Measurements from ENCODE around the gene SCRG1.

SCRG1 gene

DNA sequence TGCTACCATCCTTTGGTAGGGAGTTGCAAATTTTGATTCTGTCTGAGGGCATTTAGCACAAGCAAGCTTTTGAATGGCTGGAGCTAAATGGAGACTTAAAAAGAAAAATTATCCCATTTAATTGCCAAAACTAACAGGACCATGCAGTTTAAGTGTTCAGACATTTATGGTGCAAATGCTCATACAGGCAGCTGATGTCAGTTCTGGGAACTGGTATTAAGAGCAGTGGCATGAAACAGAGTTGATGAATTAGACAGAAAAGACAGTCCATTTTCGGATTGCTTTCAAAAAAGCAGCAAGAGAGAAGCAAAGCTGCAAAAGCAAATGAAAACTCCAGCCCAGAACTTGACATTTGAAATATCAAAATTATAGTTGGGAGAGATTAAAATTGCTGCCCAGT, 1.3 kb downstream of the SCRG1 start:
- ATAC-seq: no peak
- no peak for TF ChIP-seq TCF4 (CRISPR knock-in tag; IDR thresholded peaks at IDR 0.05; ENCODE audit: borderline replicate concordance)
- 0 out of 2 replicates have a peak, but pooled peaks have one; percentile 8 for TF ChIP-seq ISL1 (CRISPR knock-in tag; IDR thresholded peaks at IDR 0.05)
- TF ChIP-seq BACH2 (CRISPR knock-in tag; IDR thresholded peaks at IDR 0.05; ENCODE audit: borderline replicate concordance): no peak

DNA sequence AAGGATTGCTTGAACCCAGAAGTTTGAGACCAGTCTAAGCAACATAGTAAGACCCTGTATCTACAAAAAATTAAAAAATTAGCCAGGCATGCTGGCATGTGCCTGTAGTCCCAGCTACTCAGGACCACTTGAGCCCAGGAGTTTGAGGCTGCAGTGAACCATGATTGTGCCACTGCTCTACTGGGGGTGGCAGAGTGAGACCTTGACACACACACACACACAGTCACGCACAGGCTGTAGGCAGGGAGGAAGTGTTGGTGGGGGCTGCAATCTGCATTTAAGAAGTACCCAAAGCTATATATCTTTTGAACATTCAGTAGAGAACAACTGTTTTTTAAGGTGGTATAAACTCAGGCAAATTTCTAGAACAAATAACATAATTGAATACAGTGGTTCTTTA, 7.2 kb downstream of the SCRG1 start:
- TF ChIP-seq, protein P1, sequence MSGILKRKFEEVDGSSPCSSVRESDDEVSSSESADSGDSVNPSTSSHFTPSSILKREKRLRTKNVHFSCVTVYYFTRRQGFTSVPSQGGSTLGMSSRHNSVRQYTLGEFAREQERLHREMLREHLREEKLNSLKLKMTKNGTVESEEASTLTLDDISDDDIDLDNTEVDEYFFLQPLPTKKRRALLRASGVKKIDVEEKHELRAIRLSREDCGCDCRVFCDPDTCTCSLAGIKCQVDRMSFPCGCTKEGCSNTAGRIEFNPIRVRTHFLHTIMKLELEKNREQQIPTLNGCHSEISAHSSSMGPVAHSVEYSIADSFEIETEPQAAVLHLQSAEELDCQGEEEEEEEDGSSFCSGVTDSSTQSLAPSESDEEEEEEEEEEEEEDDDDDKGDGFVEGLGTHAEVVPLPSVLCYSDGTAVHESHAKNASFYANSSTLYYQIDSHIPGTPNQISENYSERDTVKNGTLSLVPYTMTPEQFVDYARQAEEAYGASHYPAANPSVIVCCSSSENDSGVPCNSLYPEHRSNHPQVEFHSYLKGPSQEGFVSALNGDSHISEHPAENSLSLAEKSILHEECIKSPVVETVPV (CRISPR knock-in tag; IDR thresholded peaks at IDR 0.05): no peak
- TF ChIP-seq ZFP30 (CRISPR knock-in tag; IDR thresholded peaks at IDR 0.05) (no peak), ZNF70 (CRISPR knock-in tag; IDR thresholded peaks at IDR 0.05) (no peak), OSR1 (CRISPR knock-in tag; IDR thresholded peaks at IDR 0.05) (no peak), GLIS3 (CRISPR knock-in tag; IDR thresholded peaks at IDR 0.05) (no peak), ARNTL (CRISPR knock-in tag; IDR thresholded peaks at IDR 0.05; ENCODE audit: borderline replicate concordance, low read depth) (no peak), ZNF8 (CRISPR knock-in tag; IDR thresholded peaks at IDR 0.05) (no peak), PATZ1 (CRISPR knock-in tag; IDR thresholded peaks at IDR 0.05; ENCODE audit: borderline replicate concordance) (no peak), TOX (CRISPR knock-in tag; IDR thresholded peaks at IDR 0.05; ENCODE audit: borderline replicate concordance) (no peak), ZNF565 (CRISPR knock-in tag; conservative IDR thresholded peaks at IDR 0.05; ENCODE audit: low read depth) (no peak), ZC3H10 (CRISPR knock-in tag; IDR thresholded peaks at IDR 0.05) (no peak), TCF4 (CRISPR knock-in tag; IDR thresholded peaks at IDR 0.05; ENCODE audit: borderline replicate concordance) (no peak), CREB5 (CRISPR knock-in tag; IDR thresholded peaks at IDR 0.05; ENCODE audit: low read depth) (no peak), PPARA (CRISPR knock-in tag; IDR thresholded peaks at IDR 0.05; ENCODE audit: borderline replicate concordance) (no peak), BACH2 (CRISPR knock-in tag; IDR thresholded peaks at IDR 0.05; ENCODE audit: borderline replicate concordance) (no peak), ESRRG (CRISPR knock-in tag; IDR thresholded peaks at IDR 0.05) (no peak), ZFP3 (CRISPR knock-in tag; IDR thresholded peaks at IDR 0.05) (no peak)
- TF ChIP-seq, protein P2, sequence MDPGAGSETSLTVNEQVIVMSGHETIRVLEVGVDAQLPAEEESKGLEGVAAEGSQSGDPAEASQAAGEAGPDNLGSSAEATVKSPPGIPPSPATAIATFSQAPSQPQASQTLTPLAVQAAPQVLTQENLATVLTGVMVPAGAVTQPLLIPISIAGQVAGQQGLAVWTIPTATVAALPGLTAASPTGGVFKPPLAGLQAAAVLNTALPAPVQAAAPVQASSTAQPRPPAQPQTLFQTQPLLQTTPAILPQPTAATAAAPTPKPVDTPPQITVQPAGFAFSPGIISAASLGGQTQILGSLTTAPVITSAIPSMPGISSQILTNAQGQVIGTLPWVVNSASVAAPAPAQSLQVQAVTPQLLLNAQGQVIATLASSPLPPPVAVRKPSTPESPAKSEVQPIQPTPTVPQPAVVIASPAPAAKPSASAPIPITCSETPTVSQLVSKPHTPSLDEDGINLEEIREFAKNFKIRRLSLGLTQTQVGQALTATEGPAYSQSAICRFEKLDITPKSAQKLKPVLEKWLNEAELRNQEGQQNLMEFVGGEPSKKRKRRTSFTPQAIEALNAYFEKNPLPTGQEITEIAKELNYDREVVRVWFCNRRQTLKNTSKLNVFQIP (CRISPR knock-in tag; IDR thresholded peaks at IDR 0.05; ENCODE audit: borderline replicate concordance, low read depth): no peak
- TF ChIP-seq, protein P3, sequence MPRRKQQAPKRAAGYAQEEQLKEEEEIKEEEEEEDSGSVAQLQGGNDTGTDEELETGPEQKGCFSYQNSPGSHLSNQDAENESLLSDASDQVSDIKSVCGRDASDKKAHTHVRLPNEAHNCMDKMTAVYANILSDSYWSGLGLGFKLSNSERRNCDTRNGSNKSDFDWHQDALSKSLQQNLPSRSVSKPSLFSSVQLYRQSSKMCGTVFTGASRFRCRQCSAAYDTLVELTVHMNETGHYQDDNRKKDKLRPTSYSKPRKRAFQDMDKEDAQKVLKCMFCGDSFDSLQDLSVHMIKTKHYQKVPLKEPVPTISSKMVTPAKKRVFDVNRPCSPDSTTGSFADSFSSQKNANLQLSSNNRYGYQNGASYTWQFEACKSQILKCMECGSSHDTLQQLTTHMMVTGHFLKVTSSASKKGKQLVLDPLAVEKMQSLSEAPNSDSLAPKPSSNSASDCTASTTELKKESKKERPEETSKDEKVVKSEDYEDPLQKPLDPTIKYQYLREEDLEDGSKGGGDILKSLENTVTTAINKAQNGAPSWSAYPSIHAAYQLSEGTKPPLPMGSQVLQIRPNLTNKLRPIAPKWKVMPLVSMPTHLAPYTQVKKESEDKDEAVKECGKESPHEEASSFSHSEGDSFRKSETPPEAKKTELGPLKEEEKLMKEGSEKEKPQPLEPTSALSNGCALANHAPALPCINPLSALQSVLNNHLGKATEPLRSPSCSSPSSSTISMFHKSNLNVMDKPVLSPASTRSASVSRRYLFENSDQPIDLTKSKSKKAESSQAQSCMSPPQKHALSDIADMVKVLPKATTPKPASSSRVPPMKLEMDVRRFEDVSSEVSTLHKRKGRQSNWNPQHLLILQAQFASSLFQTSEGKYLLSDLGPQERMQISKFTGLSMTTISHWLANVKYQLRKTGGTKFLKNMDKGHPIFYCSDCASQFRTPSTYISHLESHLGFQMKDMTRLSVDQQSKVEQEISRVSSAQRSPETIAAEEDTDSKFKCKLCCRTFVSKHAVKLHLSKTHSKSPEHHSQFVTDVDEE (CRISPR knock-in tag; IDR thresholded peaks at IDR 0.05): no peak
- no peak for ATAC-seq

GRCh38 chr4:173386751-173387150, 12.2 kb downstream of the SCRG1 start:
- TF ChIP-seq PPARA (CRISPR knock-in tag; IDR thresholded peaks at IDR 0.05; ENCODE audit: borderline replicate concordance): no peak
- no peak for TF ChIP-seq RARB (CRISPR knock-in tag; IDR thresholded peaks at IDR 0.05)
- TF ChIP-seq ARNTL (CRISPR knock-in tag; IDR thresholded peaks at IDR 0.05; ENCODE audit: borderline replicate concordance, low read depth): no peak
- TF ChIP-seq TCF4 (CRISPR knock-in tag; IDR thresholded peaks at IDR 0.05; ENCODE audit: borderline replicate concordance): no peak
- no peak for TF ChIP-seq ZC3H10 (CRISPR knock-in tag; IDR thresholded peaks at IDR 0.05)
- TF ChIP-seq CSDC2 (CRISPR knock-in tag; IDR thresholded peaks at IDR 0.05): no peak
- no peak for TF ChIP-seq PATZ1 (CRISPR knock-in tag; IDR thresholded peaks at IDR 0.05; ENCODE audit: borderline replicate concordance)
- peak; percentile 27; the same call in 1 of the 3 replicates for ATAC-seq

Data from SK-N-SH treated with all-trans-retinoic acid at 6 μM for 48 hours (cell line).